ENCODE data around the gene EPB42.
"Not testable (repeated sequence)": the region's sequence is repeated elsewhere in the genome, so short reads cannot be mapped to it uniquely, and the experiment has no call there.

The EPB42 gene

GRCh38 chr15:43184407-43185124 lies 36.3 kb downstream of the EPB42 start:
- no peak for DNase-seq

- DNase-seq: no peak
Observed at GRCh38 chr15:43183270-43183669, 37.5 kb downstream of the EPB42 start.

- DNase-seq: not testable (repeated sequence)
Observed at GRCh38 chr15:43177147-43177546, 43.7 kb downstream of the EPB42 start.

GRCh38 chr15:43175656-43176309 lies 45.0 kb downstream of the EPB42 start:
- not testable (repeated sequence) for DNase-seq

- no peak for DNase-seq
Observed at GRCh38 chr15:43169888-43170287, 50.9 kb downstream of the EPB42 start.

GRCh38 chr15:43168192-43169107 lies 52.4 kb downstream of the EPB42 start:
- no peak for DNase-seq

GRCh38 chr15:43167261-43167660 lies 53.6 kb downstream of the EPB42 start:
- DNase-seq: not testable (repeated sequence)

- DNase-seq: no peak
Observed at GRCh38 chr15:43165801-43166325, 55.0 kb downstream of the EPB42 start.

GRCh38 chr15:43153269-43153668 lies 67.5 kb downstream of the EPB42 start:
- DNase-seq: no peak

- no peak for DNase-seq
Observed at GRCh38 chr15:43151688-43152087, 69.1 kb downstream of the EPB42 start.

- no peak for DNase-seq
Observed at GRCh38 chr15:43150191-43150929, 70.5 kb downstream of the EPB42 start.
